ENCODE data around the gene SLC39A11.

GRCh38 chr17:72921347-72922054 is 171.0 kb downstream of the SLC39A11 start:
- no peak for TF ChIP-seq FOXM1 (IDR thresholded peaks at IDR 0.05; ENCODE audit: borderline replicate concordance)
- no peak for TF ChIP-seq SUZ12 (IDR thresholded peaks at IDR 0.05)
- TF ChIP-seq ARNT (IDR thresholded peaks at IDR 0.05), result no peak
